ENCODE data around the gene MIF.

The MIF gene

DNA sequence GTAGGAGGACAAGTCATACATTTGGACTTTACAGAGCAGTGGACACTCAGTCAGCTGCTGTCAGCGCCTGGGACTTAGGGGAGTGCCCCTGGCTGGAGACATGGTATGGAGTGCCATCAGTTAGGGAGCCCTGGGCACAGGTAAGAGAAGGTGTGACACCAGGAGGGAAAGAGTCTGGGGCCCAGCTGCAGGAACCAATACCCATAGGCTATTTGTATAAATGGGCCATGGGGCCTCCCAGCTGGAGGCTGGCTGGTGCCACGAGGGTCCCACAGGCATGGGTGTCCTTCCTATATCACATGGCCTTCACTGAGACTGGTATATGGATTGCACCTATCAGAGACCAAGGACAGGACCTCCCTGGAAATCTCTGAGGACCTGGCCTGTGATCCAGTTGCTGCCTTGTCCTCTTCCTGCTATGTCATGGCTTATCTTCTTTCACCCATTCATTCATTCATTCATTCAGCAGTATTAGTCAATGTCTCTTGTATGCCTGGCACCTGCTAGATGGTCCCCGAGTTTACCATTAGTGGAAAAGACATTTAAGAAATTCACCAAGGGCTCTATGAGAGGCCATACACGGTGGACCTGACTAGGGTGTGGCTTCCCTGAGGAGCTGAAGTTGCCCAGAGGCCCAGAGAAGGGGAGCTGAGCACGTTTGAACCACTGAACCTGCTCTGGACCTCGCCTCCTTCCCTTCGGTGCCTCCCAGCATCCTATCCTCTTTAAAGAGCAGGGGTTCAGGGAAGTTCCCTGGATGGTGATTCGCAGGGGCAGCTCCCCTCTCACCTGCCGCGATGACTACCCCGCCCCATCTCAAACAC is 850 bp upstream of the MIF start:
- TF ChIP-seq, protein P1, sequence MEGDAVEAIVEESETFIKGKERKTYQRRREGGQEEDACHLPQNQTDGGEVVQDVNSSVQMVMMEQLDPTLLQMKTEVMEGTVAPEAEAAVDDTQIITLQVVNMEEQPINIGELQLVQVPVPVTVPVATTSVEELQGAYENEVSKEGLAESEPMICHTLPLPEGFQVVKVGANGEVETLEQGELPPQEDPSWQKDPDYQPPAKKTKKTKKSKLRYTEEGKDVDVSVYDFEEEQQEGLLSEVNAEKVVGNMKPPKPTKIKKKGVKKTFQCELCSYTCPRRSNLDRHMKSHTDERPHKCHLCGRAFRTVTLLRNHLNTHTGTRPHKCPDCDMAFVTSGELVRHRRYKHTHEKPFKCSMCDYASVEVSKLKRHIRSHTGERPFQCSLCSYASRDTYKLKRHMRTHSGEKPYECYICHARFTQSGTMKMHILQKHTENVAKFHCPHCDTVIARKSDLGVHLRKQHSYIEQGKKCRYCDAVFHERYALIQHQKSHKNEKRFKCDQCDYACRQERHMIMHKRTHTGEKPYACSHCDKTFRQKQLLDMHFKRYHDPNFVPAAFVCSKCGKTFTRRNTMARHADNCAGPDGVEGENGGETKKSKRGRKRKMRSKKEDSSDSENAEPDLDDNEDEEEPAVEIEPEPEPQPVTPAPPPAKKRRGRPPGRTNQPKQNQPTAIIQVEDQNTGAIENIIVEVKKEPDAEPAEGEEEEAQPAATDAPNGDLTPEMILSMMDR (IDR thresholded peaks at IDR 0.05; ENCODE audit: low read depth, low read length), result no peak
- peak overlapping the region; percentile 78 for H3K4me3 ChIP-seq (ENCODE audit: low read depth, low read length)

DNA sequence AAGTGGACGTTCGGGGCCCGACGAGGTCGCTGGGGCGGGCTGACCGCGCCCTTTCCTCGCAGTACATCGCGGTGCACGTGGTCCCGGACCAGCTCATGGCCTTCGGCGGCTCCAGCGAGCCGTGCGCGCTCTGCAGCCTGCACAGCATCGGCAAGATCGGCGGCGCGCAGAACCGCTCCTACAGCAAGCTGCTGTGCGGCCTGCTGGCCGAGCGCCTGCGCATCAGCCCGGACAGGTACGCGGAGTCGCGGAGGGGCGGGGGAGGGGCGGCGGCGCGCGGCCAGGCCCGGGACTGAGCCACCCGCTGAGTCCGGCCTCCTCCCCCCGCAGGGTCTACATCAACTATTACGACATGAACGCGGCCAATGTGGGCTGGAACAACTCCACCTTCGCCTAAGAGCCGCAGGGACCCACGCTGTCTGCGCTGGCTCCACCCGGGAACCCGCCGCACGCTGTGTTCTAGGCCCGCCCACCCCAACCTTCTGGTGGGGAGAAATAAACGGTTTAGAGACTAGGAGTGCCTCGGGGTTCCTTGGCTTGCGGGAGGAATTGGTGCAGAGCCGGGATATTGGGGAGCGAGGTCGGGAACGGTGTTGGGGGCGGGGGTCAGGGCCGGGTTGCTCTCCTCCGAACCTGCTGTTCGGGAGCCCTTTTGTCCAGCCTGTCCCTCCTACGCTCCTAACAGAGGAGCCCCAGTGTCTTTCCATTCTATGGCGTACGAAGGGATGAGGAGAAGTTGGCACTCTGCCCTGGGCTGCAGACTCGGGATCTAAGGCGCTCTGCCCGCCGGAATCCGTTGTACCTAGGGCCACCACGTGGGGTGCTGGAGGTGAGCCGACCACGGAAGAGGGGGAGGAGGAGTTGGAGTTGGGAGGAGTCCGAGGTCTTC is 771 bp downstream of the MIF start:
- TF ChIP-seq, protein P1 (IDR thresholded peaks at IDR 0.05; ENCODE audit: low read depth, low read length), result peak; percentile 9; the same call in 1 of the 2 replicates
- H3K4me3 ChIP-seq (ENCODE audit: low read depth, low read length), result peak overlapping the region; percentile 78

DNA sequence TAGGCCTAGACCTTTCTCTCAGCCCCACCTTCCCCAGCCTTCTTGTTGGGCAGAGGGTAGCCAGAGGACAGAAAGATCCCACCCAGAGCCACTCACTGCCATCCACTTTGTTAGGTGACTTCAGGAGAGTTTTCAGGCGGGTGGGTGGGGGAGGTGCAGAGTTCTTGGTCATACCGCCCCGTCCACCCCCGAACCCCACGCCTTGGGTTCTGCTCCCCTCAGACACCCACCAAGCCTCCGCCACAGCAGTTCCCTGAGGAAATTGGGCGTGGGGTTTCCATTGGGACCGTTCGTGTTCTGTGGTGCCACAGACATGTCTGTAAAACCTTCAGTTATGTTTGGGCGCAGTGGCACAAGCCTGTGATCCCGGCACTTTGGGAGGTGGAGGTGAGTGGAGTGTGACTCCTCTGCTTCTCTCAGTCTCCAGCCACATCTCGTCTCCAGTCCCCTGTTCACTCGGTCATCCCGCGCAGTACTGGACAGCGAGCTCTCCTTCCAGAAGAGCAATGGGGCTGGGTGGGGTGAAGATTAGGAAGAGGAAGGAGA is 1.5 kb downstream of the MIF start:
- TF ChIP-seq, protein P1 (IDR thresholded peaks at IDR 0.05; ENCODE audit: low read depth, low read length), result no peak

DNA sequence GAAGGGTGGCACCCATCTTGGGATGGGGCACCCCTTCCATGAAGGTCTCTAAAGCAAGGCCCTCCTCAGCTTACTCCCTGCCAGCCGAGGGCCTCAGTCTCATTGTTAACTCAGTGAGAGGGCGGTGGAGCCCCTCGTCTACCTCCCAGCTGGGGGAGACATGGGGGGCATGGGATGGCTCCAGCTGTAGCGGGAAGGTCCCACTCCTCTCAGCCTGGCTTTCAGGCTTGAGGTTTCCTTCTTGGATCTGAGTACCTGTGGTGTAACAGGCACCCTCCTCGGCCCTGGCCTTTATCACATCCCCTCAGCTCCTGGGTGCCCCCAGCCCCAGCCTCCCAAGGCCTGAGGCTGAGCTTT is 2.0 kb downstream of the MIF start:
- TF ChIP-seq, protein P1 (IDR thresholded peaks at IDR 0.05; ENCODE audit: low read depth, low read length), result no peak
- peak overlapping the region; percentile 78 for H3K4me3 ChIP-seq (ENCODE audit: low read depth, low read length)

More for the DNA sequence above, 1.5 kb downstream of the MIF start:
- peak overlapping the region; percentile 78 for H3K4me3 ChIP-seq (ENCODE audit: low read depth, low read length)

DNA sequence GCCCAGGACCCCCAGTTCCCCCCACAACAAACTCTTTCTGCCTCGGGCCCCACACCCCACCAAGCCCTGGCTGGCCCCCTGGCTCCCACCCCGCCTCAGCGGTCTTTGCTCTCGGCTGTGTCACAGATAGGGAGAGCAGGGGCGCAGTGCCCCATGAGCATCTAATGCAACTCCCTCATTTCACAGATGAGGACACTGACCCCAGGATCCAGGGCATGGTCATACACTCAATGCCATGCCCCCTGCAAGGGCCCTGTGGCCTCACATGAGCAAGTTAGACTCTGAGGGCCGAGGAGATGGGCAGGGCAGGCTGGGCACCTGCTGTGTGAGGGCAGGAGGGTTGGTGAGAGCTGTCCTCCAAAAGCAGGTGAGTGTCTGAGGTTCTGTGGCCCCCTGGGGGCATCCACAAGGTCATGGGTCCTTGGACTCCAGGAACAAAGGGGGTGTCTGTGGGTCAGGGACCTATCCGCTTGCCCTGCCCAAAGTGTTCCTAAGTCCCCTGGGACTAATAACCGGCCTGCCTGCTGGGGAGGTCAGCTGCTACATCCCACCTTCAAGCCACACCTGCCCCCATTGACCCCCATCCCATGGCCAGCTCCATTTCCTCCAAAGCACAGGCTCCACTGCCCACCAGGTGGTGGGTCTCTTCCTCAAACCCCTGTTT is 2.5 kb downstream of the MIF start:
- no peak overlapping the region for H3K4me3 ChIP-seq (ENCODE audit: low read depth, low read length)
- TF ChIP-seq, protein P1 (IDR thresholded peaks at IDR 0.05; ENCODE audit: low read depth, low read length), result no peak

DNA sequence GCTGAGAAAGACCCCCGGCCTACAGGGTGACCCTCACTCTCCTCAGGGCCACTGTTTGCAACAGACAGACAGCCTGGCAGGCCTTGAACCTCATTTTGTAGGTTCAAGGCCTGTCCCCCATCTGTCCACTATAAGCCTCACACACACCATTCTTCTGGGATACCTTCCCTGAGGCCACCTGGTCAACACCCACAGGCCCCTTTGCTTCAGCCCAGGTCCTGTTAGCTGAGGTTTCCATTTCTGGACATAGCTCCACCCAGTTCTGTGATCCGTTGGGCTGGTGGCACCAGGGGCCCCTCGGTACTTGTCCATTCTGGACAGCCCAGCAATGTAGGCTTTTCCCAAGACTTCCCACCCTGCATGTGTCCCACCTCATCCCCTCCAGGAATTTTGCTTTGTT is 3.1 kb downstream of the MIF start:
- TF ChIP-seq, protein P1 (IDR thresholded peaks at IDR 0.05; ENCODE audit: low read depth, low read length), result no peak
- no peak overlapping the region for H3K4me3 ChIP-seq (ENCODE audit: low read depth, low read length)
